Thymus (tissue), 11 donors: Measurements from ENCODE around the gene SQSTM1. TPM values are rescaled to one million over a fixed set of nuclear protein-coding genes. Genes with fewer than 3 reads are reported as not detected.

Experiments
- DNase-seq, 9 donors: peaks; one replicate each; pipeline ENCODE4 v3.0.0-alpha.2; 2013; ENCODE audit warnings: low spot score in 9 of 9, low read depth in 6 of 9, missing footprints in 1 of 9
- H3K27ac ChIP-seq, 2 donors: one replicate each; pipeline ENCODE4 v1.5.1; 2013; ENCODE audit warnings: control low read depth in 1 of 2, low read depth in 1 of 2, low read length in 1 of 2, mild to moderate bottlenecking in 1 of 2, moderate library complexity in 1 of 2
- H3K27me3 ChIP-seq, 2 donors: one replicate each; pipeline ENCODE4 v1.5.1; 2013; ENCODE audit warnings: low read length in 1 of 2; ENCODE audit not compliant: control insufficient read depth in 2 of 2, insufficient read depth in 1 of 2
- H3K36me3 ChIP-seq, 2 donors: one replicate each; pipeline ENCODE4 v1.5.1; 2013; ENCODE audit warnings: low read length in 1 of 2, mild to moderate bottlenecking in 1 of 2, moderate library complexity in 1 of 2; ENCODE audit not compliant: control insufficient read depth in 2 of 2, insufficient read depth in 2 of 2
- H3K4me1 ChIP-seq, 2 donors: one replicate each; pipeline ENCODE4 v1.5.1; 2013; ENCODE audit warnings: low read length in 2 of 2; ENCODE audit not compliant: control insufficient read depth in 2 of 2, insufficient read depth in 2 of 2
- H3K4me3 ChIP-seq, 2 donors: one replicate each; pipeline ENCODE4 v1.5.1; 2013; ENCODE audit warnings: low read length in 2 of 2, control low read depth in 1 of 2, mild to moderate bottlenecking in 1 of 2
- H3K9me3 ChIP-seq, 2 donors: one replicate each; pipeline ENCODE4 v1.5.1; 2013; ENCODE audit warnings: low read length in 1 of 2, mild to moderate bottlenecking in 1 of 2; ENCODE audit not compliant: control insufficient read depth in 2 of 2, insufficient read depth in 1 of 2
- WGBS: extraction: QIAGEN DNeasy Blood & Tissue Kit; methylation state at CpG from one replicate; pipeline ENCODE4 v1.1.7; 2013; 5-methylcytosine and 5-hydroxymethylcytosine counted together
- polyA plus RNA-seq: library from polyadenylated mRNA; stranded (reverse); fragments of 200-250 nt; gene quantifications from one replicate; pipeline ENCODE4 v1.2.3, GENCODE V29; 2013
- total RNA-seq: library from RNA; stranded (reverse); fragments of 120-200 nt; gene quantifications from one replicate; pipeline ENCODE4 v1.2.4, GENCODE V29; 2013
- donor health status: healthy.

SQSTM1 gene
- total and polyA plus RNA-seq, 2 donors, result 97.9 to 253 TPM

GRCh38 chr5:179854356-179854755, 33.7 kb downstream of the SQSTM1 start:
- Histone ChIP-seq H3K4me3 (no peak overlapping the region), H3K27ac (no peak overlapping the region), H3K4me1 (peaks cover 3 to 5% of the 10 kb centered on the region in 2 donors), H3K27me3 (peaks cover 0 to 5% of the 10 kb centered on the region in 2 donors), H3K36me3 (peaks cover 16% of the 10 kb centered on the region in 2 donors), H3K9me3 (no peaks in the 10 kb centered on the region)
- WGBS, result 97% methylated on average over 8 of the region's 8 CpGs
- no peak for DNase-seq

- peak in 8 of 9 donors; percentile 15 to 71 (median 40) for DNase-seq
- peak overlapping the region; percentile 66 to 82 for H3K27ac ChIP-seq
- WGBS, result 0% methylated on average over 32 of the region's 32 CpGs
Observed at GRCh38 chr5:179858241-179858585, 37.5 kb downstream of the SQSTM1 start.

GRCh38 chr5:179858586-179859427, 38.1 kb downstream of the SQSTM1 start, which contains the start of gene MRNIP:
Gene MRNIP (minus strand): TSS chr5:179858817. CDS start chr5:179858796, 21 bp downstream.
- Histone ChIP-seq H3K4me3 (peak within 1 kb of the TSS; percentile 64 to 79), H3K27me3 (peaks cover 0 to 12% of the 10 kb centered on the region in 2 donors), H3K4me1 (peaks cover 3 to 7% of the 10 kb centered on the region in 2 donors), H3K27ac (peak within 1 kb of the TSS; percentile 67 to 82), H3K9me3 (no peaks in the 10 kb centered on the region), H3K36me3 (peaks cover 14% of the 10 kb centered on the region in 2 donors)
- WGBS, result under 1% methylated on average over 90 of the region's 90 CpGs
- DNase-seq, result peak; percentile 64 to 93 (median 79)

More at GRCh38 chr5:179858241-179858585, 37.5 kb downstream of the SQSTM1 start:
- peaks cover 0 to 12% of the 10 kb centered on the region in 2 donors for H3K27me3 ChIP-seq
- H3K4me1 ChIP-seq, result peaks cover 3 to 7% of the 10 kb centered on the region in 2 donors
- no peaks in the 10 kb centered on the region for H3K9me3 ChIP-seq
- peak overlapping the region; percentile 64 to 79 for H3K4me3 ChIP-seq
- peaks cover 8% of the 10 kb centered on the region in 2 donors for H3K36me3 ChIP-seq

- Histone ChIP-seq H3K36me3 (peaks cover 23 to 26% of the 10 kb centered on the region in 2 donors), H3K27ac (no peak overlapping the region), H3K27me3 (peaks cover 0 to 12% of the 10 kb centered on the region in 2 donors), H3K9me3 (no peaks in the 10 kb centered on the region), H3K4me3 (no peak overlapping the region), H3K4me1 (peaks cover 3 to 7% of the 10 kb centered on the region in 2 donors)
- 90% methylated on average over 11 of the region's 11 CpGs for WGBS
- DNase-seq, result no peak
Observed at GRCh38 chr5:179860301-179860700, 39.6 kb downstream of the SQSTM1 start.

GRCh38 chr5:179862296-179862695, 41.6 kb downstream of the SQSTM1 start:
- Histone ChIP-seq H3K36me3 (peaks cover 37% of the 10 kb centered on the region in 2 donors), H3K9me3 (no peaks in the 10 kb centered on the region), H3K4me3 (no peak overlapping the region), H3K4me1 (peaks cover 3 to 7% of the 10 kb centered on the region in 2 donors), H3K27me3 (peaks cover 0 to 12% of the 10 kb centered on the region in 2 donors), H3K27ac (no peak overlapping the region)
- no peak for DNase-seq
- WGBS, result 99% methylated on average over 2 of the region's 2 CpGs

GRCh38 chr5:179862891-179863290, 42.2 kb downstream of the SQSTM1 start:
- peaks cover 0 to 12% of the 10 kb centered on the region in 2 donors for H3K27me3 ChIP-seq
- DNase-seq, result no peak
- 96% methylated on average over 9 of the region's 9 CpGs for WGBS
- peaks cover 0 to 7% of the 10 kb centered on the region in 2 donors for H3K4me1 ChIP-seq
- H3K36me3 ChIP-seq, result peaks cover 40 to 41% of the 10 kb centered on the region in 2 donors
- no peak overlapping the region for H3K27ac ChIP-seq
- H3K9me3 ChIP-seq, result no peaks in the 10 kb centered on the region
- H3K4me3 ChIP-seq, result no peak overlapping the region

GRCh38 chr5:179863449-179864085, 42.9 kb downstream of the SQSTM1 start:
- DNase-seq, result no peak
- Histone ChIP-seq H3K4me1 (peaks cover 0 to 7% of the 10 kb centered on the region in 2 donors), H3K4me3 (no peak overlapping the region), H3K27ac (no peak overlapping the region), H3K9me3 (no peaks in the 10 kb centered on the region), H3K36me3 (peaks cover 40 to 41% of the 10 kb centered on the region in 2 donors), H3K27me3 (peaks cover 0 to 12% of the 10 kb centered on the region in 2 donors)
- 98% methylated on average over 31 of the region's 31 CpGs for WGBS

GRCh38 chr5:179864686-179865085, 44.0 kb downstream of the SQSTM1 start:
- Histone ChIP-seq H3K9me3 (no peaks in the 10 kb centered on the region), H3K36me3 (peaks cover 40 to 49% of the 10 kb centered on the region in 2 donors), H3K27me3 (peaks cover 0 to 4% of the 10 kb centered on the region in 2 donors), H3K4me3 (no peak overlapping the region), H3K4me1 (no peaks in the 10 kb centered on the region), H3K27ac (no peak overlapping the region)
- DNase-seq, result no peak
- 97% methylated on average over 7 of the region's 7 CpGs for WGBS
